Esophagus muscularis mucosa (tissue), 4 donors: ENCODE results near the gene XRCC3. TPM values are rescaled to one million over a fixed set of nuclear protein-coding genes. Genes with fewer than 3 reads are reported as not detected.
A peak's percentile ranks its signal among the peaks of the same experiment; 100 is the strongest.

ENCODE experiments used
- DNase-seq: peaks from one replicate; pipeline ENCODE4 v3.0.0-alpha.2; 2017; ENCODE audit errors: extremely low spot score
- H3K27ac ChIP-seq, 4 donors: fragments of 200-600 bp; sonication (generic); replicated peaks in 1 of 4; 1 replicate in 3 of 4; 2 replicates in 1 of 4; pipeline ENCODE4 v1.5.1; 2016 to 2019; ENCODE audit warnings: mild to moderate bottlenecking in 1 of 4
- H3K27me3 ChIP-seq, 4 donors: fragments of 200-600 bp; sonication (generic); one replicate each; pipeline versions ENCODE4 v1.5.1 to v1.6.0; 2016 to 2019
- H3K36me3 ChIP-seq, 4 donors: fragments of 200-600 bp; sonication (generic); one replicate each; pipeline ENCODE4 v1.5.1; 2016 to 2019
- H3K4me1 ChIP-seq, 4 donors: fragments of 200-600 bp; sonication (generic); one replicate each; pipeline ENCODE4 v1.5.1; 2016 to 2019
- H3K4me3 ChIP-seq, 4 donors: fragments of 200-600 bp; sonication (generic); 1 replicate in 2 of 4; 2 replicates in 2 of 4; pipeline ENCODE4 v1.5.1; 2016 to 2019; ENCODE audit warnings: mild to moderate bottlenecking in 4 of 4, moderate library complexity in 1 of 4
- H3K9me3 ChIP-seq, 4 donors: fragments of 200-600 bp; sonication (generic); 1 replicate in 3 of 4; 2 replicates in 1 of 4; pipeline ENCODE4 v1.5.1; 2016 to 2019
- CTCF ChIP-seq, 3 experiments: fragments of 200-600 bp in 2 of 3; fragments of 450-650 bp in 1 of 3; sonication (generic) in 2 of 3; IDR thresholded peaks; one replicate each; pipeline ENCODE4 v1.5.1; 2017 to 2019; ENCODE audit warnings: antibody characterized with exemption in 3 of 3, mild to moderate bottlenecking in 2 of 3, moderate library complexity in 1 of 3
- EP300 ChIP-seq: sonication (generic); formaldehyde crosslinking; IDR thresholded peaks from one replicate; pipeline ENCODE4 v1.6.1; 2017; ENCODE audit warnings: antibody characterized with exemption
- POLR2A ChIP-seq: fragments of 450-650 bp; IDR thresholded peaks from one replicate; pipeline ENCODE4 v1.6.1; 2017; ENCODE audit warnings: antibody characterized with exemption, moderate library complexity, mild to moderate bottlenecking, low read depth
- POLR2AphosphoS5 ChIP-seq, 2 donors: sonication (generic); formaldehyde crosslinking; IDR thresholded peaks; one replicate each; pipeline ENCODE4 v1.6.1; 2017; ENCODE audit warnings: antibody characterized with exemption in 2 of 2
- WGBS: methylation state at CpG from one replicate; pipeline ENCODE4 v1.1.5; 2018; 5-methylcytosine and 5-hydroxymethylcytosine counted together
- intact Hi-C: fragments of 100-400 bp; cut with DNase I; formaldehyde crosslinking; loops from one replicate; pipeline ENCODE4 v1.15.1; 2023
- total RNA-seq, 4 donors: library from RNA; depleted of rRNA; stranded (reverse); fragments of >200 nt; gene quantifications; one replicate each; pipeline versions ENCODE4 v1.1.0 to v1.2.1, GENCODE V29; 2016

The XRCC3 gene
- total RNA-seq, 4 donors from 2014 or later = 1.6 to 5.4 (median 2.1) TPM

- Histone ChIP-seq H3K27ac (peak overlapping the region; percentile 23 to 72 (median 52)), H3K27me3 (no peaks in the 10 kb centered on the region), H3K36me3 (peaks cover 0 to 8% (median 1%) of the 10 kb centered on the region in 4 donors), H3K4me1 (peaks cover 60 to 79% (median 72%) of the 10 kb centered on the region in 4 donors), H3K9me3 (no peaks in the 10 kb centered on the region), H3K4me3 (no peak overlapping the region)
- intact Hi-C loops = no loop called here
- 83% methylated on average over 10 of the region's 24 CpGs for WGBS
- TF ChIP-seq POLR2A (no peak), POLR2AphosphoS5 (IDR thresholded peaks at IDR 0.05) (no peak), EP300 (no peak), CTCF (IDR thresholded peaks at IDR 0.05) (no peak)
- no peak for DNase-seq
These were observed 2.5 kb downstream of the XRCC3 start for GRCh38 chr14:103712633-103713247.

- WGBS = 76% methylated on average over 13 of the region's 27 CpGs
- Histone ChIP-seq H3K4me1 (peaks cover 51 to 74% (median 64%) of the 10 kb centered on the region in 4 donors), H3K9me3 (no peaks in the 10 kb centered on the region), H3K27ac (peak overlapping the region; percentile 23 to 72 (median 52)), H3K4me3 (no peak overlapping the region), H3K27me3 (no peaks in the 10 kb centered on the region), H3K36me3 (peaks cover 0 to 12% (median 10%) of the 10 kb centered on the region in 4 donors)
- DNase-seq = no peak
- TF ChIP-seq POLR2AphosphoS5 (IDR thresholded peaks at IDR 0.05) (peak in 1 of 2 donors; percentile 20), CTCF (IDR thresholded peaks at IDR 0.05) (no peak), EP300 (no peak)
- intact Hi-C loops = no loop called here
These were observed 3.5 kb downstream of the XRCC3 start for GRCh38 chr14:103711516-103712431.

GRCh38 chr14:103710771-103711377 lies 4.4 kb downstream of the XRCC3 start:
- no peak for TF ChIP-seq EP300
- no peak for TF ChIP-seq POLR2A
- no peak for TF ChIP-seq CTCF (IDR thresholded peaks at IDR 0.05)
- no peak for TF ChIP-seq POLR2AphosphoS5 (IDR thresholded peaks at IDR 0.05)
- Histone ChIP-seq H3K27ac (peak overlapping the region in 2 of 4 donors; percentile 23 to 72), H3K4me3 (no peak overlapping the region), H3K9me3 (no peaks in the 10 kb centered on the region), H3K36me3 (peaks cover 0 to 20% (median 17%) of the 10 kb centered on the region in 4 donors), H3K4me1 (peaks cover 53 to 75% (median 65%) of the 10 kb centered on the region in 4 donors), H3K27me3 (no peaks in the 10 kb centered on the region)
- DNase-seq = no peak
- intact Hi-C loops = no loop called here
- 84% methylated on average over 9 of the region's 9 CpGs for WGBS

GRCh38 chr14:103709814-103710213 lies 5.4 kb downstream of the XRCC3 start:
- 89% methylated on average over 13 of the region's 15 CpGs for WGBS
- intact Hi-C loops = no loop called here
- no peak overlapping the region for H3K4me3 ChIP-seq
- H3K27me3 ChIP-seq = no peaks in the 10 kb centered on the region
- TF ChIP-seq EP300 = no peak
- H3K27ac ChIP-seq = no peak overlapping the region
- H3K9me3 ChIP-seq = no peaks in the 10 kb centered on the region
- H3K4me1 ChIP-seq = peaks cover 54 to 77% (median 68%) of the 10 kb centered on the region in 4 donors
- H3K36me3 ChIP-seq = peaks cover 0 to 30% (median 23%) of the 10 kb centered on the region in 4 donors
- DNase-seq = no peak

GRCh38 chr14:103708750-103709187 lies 6.5 kb downstream of the XRCC3 start:
- Histone ChIP-seq H3K9me3 (no peaks in the 10 kb centered on the region), H3K27me3 (no peaks in the 10 kb centered on the region), H3K4me1 (peaks cover 46 to 73% (median 61%) of the 10 kb centered on the region in 4 donors), H3K4me3 (no peak overlapping the region), H3K27ac (peak overlapping the region in 2 of 4 donors; percentile 26), H3K36me3 (peaks cover 3 to 41% (median 33%) of the 10 kb centered on the region in 4 donors)
- no peak for DNase-seq
- 85% methylated on average over 4 of the region's 18 CpGs for WGBS
- TF ChIP-seq POLR2AphosphoS5 (IDR thresholded peaks at IDR 0.05) (peak in 1 of 2 donors; percentile 29), EP300 (no peak), CTCF (IDR thresholded peaks at IDR 0.05) (no peak), POLR2A (no peak)
- intact Hi-C loops = no loop called here
